Astrocyte of the spinal cord (primary cell): Measurements from ENCODE around the gene BOD1.

Experiments
- DNase-seq: peaks from one replicate; pipeline ENCODE4 v3.0.0; 2011; ENCODE audit warnings: low read depth, low spot score
- H3K4me3 ChIP-seq: 2 replicates; pipeline ENCODE4 v1.5.1; 2011; ENCODE audit warnings: low read depth, mild to moderate bottlenecking, low read length, moderate library complexity
- in situ Hi-C: cut with HindIII; loops from 2 replicates; pipeline ENCODE4 v1.10.0; 2017; ENCODE audit warnings: low sequenced_read_pairs
- TF ChIP-seq, protein P1 (sequence below): IDR thresholded peaks from 2 replicates; pipeline ENCODE4 v1.5.1; 2012; ENCODE audit warnings: low read depth, mild to moderate bottlenecking, low read length, inconsistent platforms

Gene BOD1

DNA sequence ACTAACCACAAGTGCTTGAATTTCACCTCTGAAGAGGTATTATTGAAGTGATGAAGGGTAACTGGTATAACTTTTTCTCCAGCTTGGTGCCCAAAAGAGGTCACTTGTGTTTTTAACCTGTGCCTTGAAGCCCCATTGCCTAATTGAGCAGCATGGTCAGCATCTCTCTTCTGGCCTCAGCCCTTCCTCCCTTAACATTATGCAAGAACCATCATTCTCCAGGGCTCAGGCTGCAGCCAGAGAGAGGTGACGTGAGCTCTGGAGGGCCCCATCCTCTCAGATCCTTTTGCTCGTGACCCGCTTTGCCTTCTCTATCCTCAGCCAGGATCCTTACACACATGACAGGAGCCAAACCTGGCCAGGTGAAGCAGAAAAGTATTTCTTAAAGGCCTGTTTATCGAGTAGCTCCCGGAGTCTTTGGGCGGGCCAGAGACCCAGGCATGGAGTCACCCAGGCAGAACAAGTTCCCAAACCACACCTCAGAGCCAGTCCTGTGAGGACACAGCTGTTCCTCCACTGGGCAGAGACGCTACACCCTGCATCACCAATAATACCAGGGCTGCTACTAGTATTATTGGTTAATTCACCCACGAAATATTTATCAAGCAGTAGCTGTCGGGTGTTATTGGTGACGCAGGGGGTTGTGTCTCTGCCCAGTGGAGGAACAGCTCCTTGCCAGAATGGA is 29.6 kb upstream of the BOD1 start:
- TF ChIP-seq, protein P1, sequence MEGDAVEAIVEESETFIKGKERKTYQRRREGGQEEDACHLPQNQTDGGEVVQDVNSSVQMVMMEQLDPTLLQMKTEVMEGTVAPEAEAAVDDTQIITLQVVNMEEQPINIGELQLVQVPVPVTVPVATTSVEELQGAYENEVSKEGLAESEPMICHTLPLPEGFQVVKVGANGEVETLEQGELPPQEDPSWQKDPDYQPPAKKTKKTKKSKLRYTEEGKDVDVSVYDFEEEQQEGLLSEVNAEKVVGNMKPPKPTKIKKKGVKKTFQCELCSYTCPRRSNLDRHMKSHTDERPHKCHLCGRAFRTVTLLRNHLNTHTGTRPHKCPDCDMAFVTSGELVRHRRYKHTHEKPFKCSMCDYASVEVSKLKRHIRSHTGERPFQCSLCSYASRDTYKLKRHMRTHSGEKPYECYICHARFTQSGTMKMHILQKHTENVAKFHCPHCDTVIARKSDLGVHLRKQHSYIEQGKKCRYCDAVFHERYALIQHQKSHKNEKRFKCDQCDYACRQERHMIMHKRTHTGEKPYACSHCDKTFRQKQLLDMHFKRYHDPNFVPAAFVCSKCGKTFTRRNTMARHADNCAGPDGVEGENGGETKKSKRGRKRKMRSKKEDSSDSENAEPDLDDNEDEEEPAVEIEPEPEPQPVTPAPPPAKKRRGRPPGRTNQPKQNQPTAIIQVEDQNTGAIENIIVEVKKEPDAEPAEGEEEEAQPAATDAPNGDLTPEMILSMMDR: no peak
- no peak for DNase-seq
- no peak overlapping the region for H3K4me3 ChIP-seq
- in situ Hi-C loops: no loop called here

DNA sequence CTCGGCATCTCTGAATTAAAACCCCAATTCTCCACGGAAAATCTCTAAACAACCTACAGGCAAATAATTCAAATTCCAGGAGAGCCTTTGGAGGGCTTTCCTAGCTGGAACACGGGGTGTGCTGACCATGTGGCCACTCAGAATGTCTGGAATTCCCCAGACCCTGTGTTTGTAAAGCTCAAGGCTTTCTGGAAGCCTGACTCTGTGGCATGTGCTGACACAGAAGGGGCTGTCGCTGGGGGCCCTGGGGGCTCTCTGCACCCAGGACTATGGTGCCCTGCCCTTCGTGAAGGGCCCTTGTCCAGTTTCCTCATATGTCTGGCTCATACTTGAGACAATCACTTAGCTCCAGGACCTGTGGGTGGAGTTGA is 29.0 kb upstream of the BOD1 start:
- in situ Hi-C loops: no loop called here
- peak; percentile 25 for DNase-seq
- H3K4me3 ChIP-seq: no peak overlapping the region
- TF ChIP-seq, protein P1: no peak

DNA sequence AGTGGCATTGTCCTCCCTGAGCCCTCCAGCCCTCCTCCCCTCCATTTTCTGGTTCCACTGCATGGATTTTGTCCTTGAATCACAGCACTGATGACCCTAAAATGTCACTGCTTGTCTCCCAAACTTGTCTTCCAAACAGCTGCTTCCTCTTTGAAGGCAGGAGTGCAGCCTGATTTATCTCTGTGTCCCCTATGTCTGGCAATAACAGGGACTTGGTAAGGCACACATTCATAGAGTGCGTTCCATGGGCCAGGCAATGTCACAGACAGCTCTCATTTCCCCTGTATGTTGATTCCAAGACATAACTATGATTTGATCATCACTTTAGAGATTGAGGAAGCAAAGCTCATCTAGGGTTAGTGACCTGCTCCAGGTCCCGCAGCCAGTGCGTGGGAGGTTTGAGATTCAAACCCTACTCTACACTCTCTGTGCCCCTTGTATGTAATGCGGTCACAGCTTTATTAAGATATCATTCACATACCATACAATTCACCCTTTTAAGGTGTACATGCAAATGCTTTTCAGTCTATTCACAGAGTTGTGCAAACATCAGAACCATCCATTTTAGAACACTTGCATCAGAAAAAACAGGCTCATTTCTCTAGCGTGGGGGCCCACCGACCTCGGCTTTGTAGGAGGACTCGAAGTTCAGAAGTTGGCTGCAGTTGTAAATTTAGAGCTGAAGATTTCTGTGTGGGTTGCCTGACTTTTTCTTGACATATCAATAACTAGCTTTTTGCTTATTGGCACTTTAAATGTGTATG is 28.4 kb upstream of the BOD1 start:
- in situ Hi-C loops: no loop called here
- H3K4me3 ChIP-seq: no peak overlapping the region
- no peak for DNase-seq
- TF ChIP-seq, protein P1: no peak

DNA sequence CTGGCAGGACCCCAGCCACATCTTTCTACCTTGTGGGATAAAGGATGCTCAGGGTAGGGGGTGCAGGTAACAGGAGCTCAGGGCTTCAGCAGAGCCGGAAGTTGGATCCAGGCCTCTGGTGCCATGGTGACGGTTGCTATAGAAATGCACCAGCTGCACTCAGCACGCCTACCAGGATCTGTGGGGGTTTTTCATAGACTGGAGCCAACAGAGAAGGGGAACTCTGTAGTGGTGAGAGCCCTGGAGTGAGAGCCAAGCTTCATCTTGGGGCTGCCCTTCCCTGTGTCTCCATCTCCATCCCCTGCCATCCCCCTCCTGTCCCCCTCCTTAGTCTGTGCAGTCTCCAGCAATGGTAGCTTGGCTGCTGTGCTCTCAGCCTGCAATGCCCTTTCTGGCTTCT is 27.5 kb upstream of the BOD1 start:
- H3K4me3 ChIP-seq: no peak overlapping the region
- in situ Hi-C loops: no loop called here
- TF ChIP-seq, protein P1: no peak
- DNase-seq: no peak

- TF ChIP-seq, protein P1: no peak
- H3K4me3 ChIP-seq: no peak overlapping the region
- DNase-seq: no peak
- in situ Hi-C loops: no loop called here
These were observed 26.5 kb upstream of the BOD1 start for GRCh38 chr5:173642895-173643481.

GRCh38 chr5:173642191-173642816 is 25.9 kb upstream of the BOD1 start:
- in situ Hi-C loops: no loop called here
- H3K4me3 ChIP-seq: no peak overlapping the region
- DNase-seq: no peak
- TF ChIP-seq, protein P1: no peak
